Right renal pelvis (tissue), 4 donors: Measurements from ENCODE around the gene ZC3H4. TPM values are rescaled to one million over a fixed set of nuclear protein-coding genes. Genes with fewer than 3 reads are reported as not detected.
"Not testable (repeated sequence)": the region's sequence is repeated elsewhere in the genome, so short reads cannot be mapped to it uniquely, and the experiment has no call there.

Source experiments
- DNase-seq, 4 donors: peaks; one replicate each; pipeline ENCODE4 v3.0.0-alpha.2; 2013; ENCODE audit warnings: low read depth in 4 of 4, low spot score in 3 of 4, missing footprints in 1 of 4
- polyA plus RNA-seq, 4 donors: library from polyadenylated mRNA; unstranded; fragments of 120-200 nt; gene quantifications; one replicate each; pipeline ENCODE4 v1.2.1, GENCODE V29; 2013; ENCODE audit not compliant: insufficient read length in 4 of 4

Gene ZC3H4
- polyA plus RNA-seq, 4 donors, result 33.8 to 35.2 (median 34.6) TPM

DNA sequence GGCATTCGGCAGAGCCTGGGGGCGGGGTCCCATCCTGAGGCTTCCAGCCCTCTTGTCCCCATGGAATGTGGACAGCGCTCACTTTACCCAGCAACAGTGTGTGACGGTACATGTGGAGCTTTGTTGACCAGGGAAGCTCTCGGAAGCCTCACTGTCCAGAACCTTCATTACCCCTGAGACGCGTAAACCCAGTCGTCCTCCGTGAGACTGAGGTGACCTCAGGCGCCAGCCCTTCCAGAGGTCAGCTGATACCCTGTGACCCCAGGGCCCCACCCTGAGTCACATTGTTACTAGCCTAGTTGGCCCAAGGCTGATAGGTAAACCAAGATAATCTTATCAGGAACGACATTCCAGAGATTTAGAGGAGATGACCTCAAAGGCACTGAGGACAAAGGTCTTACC, 55.0 kb downstream of the ZC3H4 start:
- no peak for DNase-seq

DNA sequence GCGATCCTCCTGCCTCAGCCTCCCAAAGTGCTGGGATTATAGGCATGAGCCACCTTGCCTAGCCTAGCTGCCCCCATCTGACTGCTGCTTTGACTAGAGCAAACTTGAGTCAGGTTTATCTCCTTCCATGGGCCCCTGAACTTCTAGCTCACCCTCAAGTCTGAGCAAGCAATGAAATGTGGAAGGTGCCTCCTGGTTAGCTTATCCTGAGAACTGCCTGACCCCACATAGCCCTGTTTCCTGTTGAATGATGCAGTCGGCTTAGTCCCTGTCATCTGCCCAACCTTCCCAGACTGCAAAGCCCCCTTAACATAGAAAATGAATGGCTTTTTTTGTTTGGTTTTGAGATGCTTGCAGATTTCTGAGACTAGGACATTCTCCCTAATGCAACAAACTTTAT, 56.2 kb downstream of the ZC3H4 start:
- DNase-seq, result no peak

DNA sequence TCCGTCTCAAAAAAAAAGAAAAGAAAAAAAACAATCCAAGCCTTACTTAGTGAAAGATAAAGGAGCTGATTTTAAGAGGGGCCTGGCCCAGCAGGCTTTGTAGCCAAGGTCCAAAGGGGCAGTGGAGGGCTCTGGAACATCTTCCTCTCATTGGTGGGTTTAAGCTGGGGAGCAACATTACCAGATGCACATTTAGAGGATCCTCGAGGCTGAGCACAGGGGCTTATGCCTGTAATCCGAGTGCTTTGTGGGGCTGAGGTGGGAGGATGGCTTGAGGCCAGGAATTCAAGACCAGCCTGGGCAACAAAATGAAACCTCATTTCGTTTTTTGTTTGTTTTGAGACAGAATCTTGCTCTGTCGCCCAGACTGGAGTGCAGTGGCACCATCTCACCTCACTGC, 57.2 kb downstream of the ZC3H4 start:
- DNase-seq, result no peak

DNA sequence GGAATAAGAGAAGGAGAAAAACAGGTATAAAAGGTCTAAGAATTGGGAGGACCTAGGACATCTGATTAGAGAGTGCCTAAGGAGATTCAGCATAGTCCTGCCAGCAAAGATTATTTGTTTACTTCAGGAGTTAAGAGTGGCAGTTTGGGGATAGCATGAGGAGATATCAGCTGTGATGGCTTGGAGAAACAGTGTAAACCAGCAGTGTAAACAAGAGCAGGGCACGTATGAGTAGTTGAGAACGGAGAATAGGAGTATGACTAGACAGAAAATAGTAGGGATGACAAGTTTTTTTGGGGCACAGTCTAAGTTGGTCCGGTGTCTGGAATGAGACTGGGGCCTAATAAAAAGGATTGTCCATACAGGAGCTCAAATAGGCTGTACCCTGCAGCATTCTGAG, 63.0 kb downstream of the ZC3H4 start:
- not testable (repeated sequence) for DNase-seq

DNA sequence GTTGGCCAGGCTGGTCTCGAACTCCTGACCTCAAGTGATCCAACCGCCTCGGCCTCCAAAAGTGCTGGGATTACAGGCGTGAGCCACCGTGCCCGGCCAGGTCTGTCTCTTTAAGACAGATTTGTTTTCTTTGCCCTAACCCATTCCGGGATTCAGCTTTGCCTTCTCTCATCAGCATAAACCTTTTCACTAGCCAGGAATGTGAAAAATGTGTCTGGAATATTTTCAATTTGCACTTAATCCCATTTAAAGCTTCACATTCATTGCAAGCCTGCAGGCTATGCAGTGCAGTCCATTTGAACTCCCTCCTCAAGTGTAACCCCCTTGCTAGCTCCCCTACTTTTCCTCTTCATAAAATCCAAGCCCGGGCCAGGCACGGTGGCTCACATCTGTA, 64.3 kb downstream of the ZC3H4 start:
- no peak for DNase-seq

DNA sequence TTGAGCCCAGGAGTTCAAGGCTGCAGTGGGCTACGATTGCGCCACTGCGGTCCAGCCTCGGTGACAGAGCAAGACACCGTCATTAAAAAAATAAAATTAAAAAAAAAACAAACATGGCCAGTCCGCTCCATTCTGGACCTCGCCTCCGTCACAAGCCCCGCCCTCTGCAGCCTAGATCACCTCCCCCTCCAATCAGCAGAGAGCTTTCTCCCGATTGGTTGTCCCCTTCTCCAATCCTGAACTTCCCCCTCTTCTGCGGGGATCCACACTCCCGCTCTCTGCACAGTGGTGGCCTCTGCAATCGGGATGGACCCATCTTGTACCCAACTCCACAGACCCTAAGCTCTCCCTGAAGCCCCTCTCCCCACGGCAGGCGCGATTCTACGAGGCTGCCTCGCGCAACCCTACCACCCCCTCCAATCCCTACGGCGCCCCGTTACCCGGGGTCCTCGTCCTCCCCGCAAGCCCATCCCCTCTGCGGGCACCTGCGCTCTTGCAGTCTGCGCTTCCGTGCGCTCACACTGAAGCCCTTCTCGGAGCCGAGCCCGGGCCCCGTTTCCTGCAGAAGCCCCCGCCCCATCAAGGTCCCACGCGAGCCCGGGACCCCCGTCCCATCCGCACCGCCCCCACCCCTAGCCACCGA, 65.7 kb downstream of the ZC3H4 start:
- DNase-seq, result peak; percentile 43 to 55 (median 54)

DNA sequence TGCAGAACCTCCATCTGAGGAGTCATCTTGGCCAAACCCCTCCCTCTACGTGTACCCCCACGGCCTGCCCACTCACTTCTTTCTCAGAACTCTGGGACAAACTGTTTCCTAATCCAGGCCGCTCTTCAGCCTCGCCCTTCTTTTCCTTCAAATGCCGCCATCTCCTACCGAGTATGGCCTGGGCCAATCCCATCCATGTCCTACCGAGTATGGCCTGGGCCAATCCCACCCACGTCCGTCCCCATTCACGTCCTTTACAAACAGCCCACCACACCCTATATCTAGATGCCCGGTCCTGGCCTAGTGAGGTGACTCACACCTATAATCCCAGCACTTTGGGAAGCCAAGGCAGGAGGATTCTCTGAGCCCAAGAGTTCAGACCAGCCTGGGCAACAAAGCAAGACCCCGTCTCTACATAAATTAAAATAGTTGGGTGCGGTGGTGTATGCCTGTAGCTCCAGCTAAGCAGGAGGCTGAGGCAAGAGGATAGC, 66.3 kb downstream of the ZC3H4 start:
- no peak for DNase-seq

DNA sequence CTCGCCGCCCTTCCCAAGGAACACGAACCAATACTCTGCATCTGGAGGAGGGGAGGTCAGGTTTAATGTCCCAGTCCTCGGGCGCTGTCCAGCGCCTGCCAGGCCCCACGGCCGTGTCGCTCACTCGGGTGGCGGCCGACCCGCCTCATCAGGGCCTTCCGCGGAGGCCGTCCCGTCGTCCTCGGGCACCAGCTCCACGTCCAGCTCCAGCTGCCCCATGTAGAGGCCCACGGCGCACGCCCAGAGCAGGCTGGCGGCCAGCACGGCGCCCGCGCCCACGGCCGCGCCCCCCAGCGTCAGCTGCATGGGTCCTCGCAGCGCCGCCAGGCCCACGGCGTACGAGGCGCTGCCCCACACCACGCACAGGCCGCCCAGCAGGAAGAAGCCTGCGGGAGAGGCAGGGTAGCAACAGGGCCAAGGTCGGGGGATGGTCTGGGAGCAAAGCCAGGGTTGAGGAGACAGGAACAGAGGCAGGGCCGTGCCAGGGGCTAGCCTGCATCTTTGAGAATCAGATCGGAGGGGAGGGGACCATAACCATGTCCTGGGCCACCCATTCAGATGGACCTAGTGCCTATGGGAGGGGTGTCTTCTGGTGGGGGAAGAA, 67.6 kb downstream of the ZC3H4 start:
- no peak for DNase-seq

DNA sequence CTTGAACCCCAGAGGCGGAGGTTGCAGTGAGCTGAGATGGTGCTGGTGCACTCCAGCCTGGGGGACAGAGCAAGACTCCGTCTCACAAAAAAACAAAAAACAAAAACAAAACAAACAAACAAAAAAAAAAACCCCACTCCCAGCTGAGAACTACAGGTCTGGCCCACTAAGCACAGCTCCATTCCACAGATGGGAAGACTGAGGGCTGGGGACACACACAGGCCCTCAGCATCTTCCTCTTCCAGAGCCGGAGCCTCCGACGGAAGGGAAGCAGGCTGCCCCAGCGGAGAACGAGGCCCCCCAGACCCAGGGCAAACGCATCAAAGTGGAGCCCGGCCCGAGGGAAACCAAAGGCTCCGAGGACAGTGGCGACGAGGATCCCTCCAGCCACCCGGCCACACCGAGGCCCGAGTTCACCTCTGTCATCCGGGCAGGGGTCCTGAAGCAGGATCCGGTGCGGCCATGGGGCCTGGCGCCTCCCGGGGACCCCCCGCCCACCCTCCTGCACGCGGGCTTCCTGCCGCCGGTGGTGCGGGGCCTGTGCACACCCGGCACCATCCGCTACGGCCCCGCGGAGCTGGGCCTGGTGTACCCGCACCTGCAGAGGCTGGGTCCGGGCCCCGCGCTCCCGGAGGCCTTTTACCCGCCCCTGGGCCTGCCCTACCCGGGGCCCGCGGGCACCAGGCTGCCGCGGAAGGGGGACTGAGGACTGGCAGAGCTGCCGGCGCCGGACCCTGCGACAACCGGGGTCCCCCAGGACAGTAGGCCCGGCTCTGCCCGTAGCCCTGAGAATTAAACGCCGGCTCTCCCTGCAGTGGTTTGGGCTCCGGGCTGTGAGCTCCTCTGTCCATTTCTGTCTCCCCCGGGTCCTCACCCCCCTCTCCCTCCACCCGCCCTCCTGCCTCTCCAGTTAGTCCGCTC, 68.4 kb downstream of the ZC3H4 start:
- no peak for DNase-seq

DNA sequence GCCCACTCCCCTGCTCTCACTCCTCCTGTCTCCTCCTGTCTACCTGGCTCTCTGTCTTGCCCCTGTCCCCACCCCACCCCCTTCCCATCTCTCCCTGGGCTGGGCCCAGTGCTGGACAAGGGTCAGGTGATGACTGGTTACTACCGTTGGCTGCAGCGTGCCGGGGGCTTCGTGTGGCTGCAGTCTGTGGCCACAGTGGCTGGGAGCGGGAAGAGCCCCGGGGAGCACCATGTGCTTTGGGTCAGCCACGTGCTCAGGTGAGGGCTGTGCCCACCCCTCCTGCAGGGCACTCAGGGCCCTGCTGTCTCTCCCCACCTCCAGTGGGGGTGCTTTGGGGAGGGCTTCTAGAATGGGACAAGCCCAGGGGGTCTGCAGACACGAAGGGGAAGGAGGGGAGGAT, 72.7 kb downstream of the ZC3H4 start:
- no peak for DNase-seq

DNA sequence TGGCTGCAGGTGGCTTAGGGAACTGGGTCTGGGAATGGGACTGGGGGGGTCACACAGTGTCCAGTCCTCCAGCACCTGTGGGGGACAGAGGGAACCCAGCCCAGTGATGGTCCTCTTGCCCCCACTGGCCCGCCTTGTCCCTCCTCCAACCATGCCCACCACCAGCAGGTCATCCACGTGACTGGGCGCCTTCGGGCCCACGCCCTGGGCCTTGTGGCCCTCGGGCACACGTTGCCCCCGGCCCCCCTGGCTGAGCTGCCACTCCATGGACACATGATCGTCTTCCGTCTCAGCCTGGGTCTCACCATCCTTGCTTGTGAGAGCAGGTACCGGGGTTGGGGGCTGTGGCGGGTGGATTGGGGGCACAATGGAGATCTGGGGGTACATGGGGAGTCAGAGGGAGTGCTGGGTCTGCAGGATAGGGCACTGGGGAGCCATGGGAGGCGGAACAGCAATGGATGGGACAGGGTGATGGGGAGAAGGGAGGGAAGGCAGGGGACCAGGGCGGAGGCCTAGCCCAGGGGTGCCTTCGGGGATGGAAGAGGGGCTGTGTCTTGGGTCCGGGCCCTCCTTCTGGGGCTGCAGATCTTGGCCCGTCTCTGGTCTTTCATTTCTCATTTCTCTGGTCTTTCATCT, 74.2 kb downstream of the ZC3H4 start:
- DNase-seq, result no peak

DNA sequence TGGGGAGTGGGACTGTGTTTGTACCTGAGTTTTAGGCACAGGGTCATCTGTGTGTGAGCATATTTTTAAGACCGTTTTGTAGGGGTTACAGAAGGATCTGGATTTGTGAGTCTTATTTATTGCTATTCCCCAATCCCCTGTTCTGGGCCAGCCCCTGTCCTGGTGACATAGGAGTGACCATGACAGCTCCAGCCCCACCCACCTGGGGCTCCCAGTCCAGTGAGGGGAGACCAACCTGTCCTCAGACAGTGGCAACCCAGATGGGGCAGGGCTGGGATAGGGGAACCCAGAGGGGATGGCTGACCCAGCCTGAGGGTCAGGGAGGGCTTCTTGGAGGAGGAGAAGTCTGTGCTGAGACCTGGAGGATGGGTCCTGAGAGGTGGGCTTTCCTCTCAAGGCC, 75.8 kb downstream of the ZC3H4 start:
- no peak for DNase-seq

DNA sequence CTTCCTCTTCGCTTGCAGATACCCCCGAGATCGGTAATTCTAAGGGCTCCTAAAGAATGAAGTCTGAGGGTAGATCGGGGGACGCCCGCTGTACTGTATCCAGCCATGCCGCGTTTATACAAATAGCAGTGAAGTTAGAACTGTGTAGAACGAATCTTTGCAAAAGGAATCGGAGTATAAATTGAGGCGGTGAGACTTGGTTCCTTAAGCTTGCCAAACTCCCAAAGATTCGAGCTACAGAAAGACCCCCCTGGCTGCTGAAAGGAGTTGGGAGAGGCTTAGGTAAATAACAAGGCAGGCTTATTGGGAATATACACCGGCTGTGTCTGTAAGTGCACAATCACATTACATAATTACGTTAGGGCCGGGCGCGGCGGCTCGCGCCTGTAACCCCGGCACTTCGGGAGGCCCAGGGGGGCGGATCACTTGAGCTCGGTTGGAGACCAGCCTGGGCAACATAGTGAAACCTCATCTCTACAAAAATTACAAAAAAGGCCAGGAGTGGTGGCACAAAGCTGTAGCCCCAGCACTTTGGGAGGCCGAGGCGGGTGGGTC, 77.4 kb downstream of the ZC3H4 start:
- no peak for DNase-seq

DNA sequence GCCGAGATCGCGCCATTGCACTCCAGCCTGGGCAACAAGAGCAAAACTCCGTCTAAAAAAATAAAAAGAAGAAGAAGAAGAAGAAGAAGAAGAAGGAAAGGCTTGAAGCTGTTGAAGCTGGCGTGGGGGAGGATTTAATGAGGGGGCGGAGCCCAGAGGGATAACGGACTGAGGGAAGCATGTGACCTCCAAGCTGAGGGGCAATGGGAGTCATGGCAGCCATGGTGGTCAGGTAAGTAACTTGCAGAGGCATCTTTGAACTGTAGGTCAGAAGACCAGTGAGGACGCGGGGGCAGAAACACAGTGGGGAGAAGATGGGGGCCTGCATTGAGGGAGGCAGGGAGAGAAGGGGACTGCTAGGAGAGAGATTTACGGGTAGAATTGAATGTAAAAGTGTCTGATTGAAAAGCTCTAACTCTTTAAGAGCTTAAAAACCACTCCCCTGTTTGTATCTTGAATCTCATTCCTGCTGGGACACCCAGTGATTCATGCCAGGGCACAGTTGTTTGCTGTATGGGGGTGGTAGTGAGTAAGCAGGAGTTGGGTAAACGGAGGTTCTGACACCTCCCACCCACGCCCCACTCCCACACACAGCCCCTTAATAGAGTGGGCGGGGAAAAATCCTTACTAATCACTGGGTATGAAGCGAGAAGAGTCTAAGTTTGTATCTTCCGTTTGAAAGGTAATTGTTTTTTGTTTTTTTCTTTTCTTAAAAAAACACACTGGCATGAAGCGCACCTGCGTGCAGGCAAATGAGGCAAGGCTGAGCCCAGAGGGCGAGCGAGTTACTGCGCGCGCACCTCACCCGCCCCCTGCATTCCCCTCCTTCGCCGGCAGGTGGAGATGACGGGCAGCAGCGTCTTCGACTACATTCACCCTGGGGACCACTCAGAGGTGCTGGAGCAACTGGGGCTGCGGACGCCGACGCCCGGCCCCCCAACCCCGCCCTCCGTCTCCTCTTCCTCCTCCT, 78.2 kb downstream of the ZC3H4 start:
- peak; percentile 71 to 83 (median 76) for DNase-seq

DNA sequence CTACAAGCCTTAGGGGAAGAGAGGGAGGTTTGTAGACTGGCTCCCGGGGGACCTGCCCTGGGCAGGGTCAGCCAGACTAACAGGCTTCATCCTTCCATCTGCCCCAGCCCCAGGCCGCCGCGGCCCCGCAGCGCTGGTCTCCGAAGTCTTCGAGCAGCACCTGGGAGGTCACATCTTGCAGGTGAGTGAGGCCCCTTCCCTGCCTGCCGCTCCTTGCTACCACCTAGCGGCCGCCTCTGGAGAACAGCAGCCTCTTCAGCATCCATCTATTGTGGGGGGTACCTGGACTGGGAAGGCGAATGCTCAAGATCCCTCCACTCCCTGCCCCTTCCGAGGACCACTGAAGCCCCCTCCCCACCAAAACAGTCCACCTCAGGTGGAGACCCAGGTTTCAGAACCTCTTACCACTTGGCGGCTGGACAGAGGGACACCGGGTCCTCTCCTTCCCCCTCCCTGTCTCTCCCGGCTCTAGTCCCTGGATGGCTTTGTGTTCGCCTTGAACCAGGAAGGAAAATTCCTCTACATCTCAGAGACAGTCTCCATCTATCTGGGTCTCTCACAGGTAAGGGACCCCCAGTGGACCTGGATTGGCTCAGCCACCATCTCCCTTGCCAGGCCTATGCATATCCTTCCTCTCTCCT, 81.3 kb downstream of the ZC3H4 start:
- DNase-seq, result no peak

DNA sequence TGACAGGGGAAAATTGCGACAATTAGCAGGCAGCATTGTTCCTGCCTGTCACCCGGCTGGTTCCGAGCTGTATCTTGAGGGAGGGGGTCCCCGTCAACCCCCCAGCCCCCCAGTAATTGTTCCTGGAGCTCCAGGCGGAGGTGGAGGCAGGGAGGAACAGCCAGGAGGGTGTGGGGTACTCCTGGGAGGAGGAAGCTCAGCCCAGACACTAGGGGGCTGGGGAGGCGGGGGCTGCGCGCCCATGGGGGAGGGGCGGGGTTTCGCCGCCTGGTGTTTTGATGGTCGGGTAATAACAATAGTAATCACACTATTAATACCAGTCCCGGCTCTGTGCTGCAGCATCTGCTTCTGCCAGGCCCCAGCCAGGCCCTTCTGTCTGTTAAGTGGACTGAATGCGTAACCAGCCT, 85.4 kb downstream of the ZC3H4 start:
- DNase-seq, result no peak

DNA sequence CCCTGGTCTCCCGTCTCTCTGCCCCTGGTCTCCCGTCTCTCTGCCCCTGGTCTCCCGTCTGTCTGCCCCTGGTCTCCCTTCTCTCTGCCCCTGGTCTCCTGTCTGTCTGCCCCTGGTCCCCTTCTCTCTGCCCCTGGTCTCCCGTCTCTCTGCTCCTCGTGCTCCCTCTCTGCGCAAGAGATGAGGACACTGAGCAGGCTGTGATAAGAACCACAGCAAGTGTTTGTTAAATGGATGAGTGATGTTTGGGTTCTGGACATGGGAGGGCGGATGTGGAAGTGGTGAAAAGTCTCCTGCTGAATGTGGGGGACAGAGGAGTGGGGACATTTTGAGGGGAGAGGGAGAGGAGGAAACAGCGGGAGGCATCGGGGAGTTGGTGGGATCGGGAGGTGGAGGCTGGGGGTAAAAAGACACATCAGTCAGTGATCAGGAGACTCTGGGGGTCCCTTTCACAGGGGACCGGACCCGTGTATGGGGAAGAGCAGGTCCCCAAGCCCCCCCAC, 85.9 kb downstream of the ZC3H4 start:
- DNase-seq, result no peak

DNA sequence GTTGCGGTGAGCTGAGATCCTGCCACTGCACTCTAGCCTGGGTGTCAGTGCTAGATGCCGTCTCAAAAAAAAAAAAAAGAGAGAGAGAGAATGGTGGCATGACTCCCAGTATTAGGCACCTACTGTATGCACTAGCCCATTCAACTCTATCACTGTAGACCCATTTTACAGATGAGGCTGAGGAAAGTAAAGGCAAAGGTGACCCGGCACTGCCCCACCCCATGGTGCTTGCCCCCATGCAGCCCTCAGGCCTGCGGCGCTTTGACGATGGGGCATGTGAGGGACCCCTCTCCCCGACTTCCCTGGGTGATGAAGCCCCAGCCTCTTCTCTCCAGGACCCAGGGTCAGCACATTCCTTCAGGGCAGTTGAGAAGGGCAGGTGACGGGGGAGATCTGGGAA, 86.7 kb downstream of the ZC3H4 start:
- no peak for DNase-seq

DNA sequence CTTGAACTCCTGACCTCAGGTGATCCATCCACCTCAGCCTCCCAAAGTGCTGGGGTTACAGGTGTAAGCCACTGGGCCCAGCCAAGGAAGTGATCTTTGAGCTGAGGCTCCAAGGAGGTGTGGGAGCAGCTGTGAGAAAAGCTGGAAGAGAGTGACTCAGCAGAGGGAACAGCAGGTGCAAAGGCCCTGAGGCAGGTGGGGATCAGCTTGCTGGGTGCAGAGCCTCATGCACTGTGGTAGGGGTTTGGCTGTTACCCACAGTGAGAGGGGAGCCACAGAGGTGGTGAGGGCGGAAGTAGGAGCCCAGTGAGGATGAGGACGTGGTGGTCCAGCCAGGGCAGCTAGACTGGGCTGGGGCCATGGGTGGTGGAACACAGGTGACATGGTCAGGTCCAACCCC, 87.4 kb downstream of the ZC3H4 start:
- no peak for DNase-seq
